HG02885 (cell line): ENCODE results near the gene PPP1R27.

Experiments used
- ATAC-seq: cut with Tn5 transposase; IDR thresholded peaks from one replicate; pipeline ENCODE4 v1.9.1; 2021; ENCODE audit warnings: mild to moderate bottlenecking; ENCODE audit not compliant: unreplicated experiment, poor library complexity

Gene PPP1R27

DNA sequence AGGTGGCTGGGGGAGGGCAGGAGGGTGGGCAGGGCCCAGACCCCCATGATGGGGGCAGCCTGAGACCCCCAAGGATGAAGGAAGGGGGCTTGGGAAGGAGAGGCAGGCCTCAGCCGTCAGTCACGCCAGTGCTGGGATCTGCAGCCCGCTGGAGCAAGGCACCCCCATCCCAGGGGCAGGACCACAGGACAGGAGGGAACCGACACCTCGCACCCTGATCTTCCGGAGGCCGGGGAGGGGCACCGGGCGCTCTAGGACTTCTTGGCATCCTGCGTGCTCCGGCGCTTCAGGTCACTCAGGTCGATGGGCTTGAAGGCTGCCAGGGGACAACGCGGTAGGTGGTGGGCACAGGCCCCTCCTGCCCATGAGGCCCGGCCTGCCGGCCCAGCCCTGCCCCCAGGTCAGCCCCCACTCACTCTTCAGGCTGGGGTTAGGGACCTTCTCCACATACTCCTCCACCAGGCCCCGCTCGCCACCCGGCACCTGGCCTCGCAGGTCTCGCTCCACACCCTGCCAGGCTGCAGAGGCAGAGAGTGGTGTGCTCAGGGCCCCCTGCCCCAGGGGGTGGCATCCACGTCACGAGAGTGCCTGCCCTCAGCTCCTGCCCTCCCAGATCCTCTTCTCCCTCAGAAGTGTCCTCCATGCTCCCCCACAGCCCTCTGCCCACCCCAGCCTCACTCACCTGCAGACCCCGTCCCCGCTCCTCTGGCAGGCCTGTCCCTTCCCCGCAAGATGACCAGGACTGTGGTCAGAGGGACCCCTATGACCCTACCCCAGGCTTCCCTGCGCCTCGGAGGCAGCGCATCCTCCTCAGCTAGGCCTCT is 11.6 kb downstream of the PPP1R27 start:
- ATAC-seq, result no peak

- no peak for ATAC-seq
Measured at GRCh38 chr17:81822312-81822637, 12.6 kb downstream of the PPP1R27 start.

- no peak for ATAC-seq
Measured at GRCh38 chr17:81821603-81822311, 13.1 kb downstream of the PPP1R27 start.

DNA sequence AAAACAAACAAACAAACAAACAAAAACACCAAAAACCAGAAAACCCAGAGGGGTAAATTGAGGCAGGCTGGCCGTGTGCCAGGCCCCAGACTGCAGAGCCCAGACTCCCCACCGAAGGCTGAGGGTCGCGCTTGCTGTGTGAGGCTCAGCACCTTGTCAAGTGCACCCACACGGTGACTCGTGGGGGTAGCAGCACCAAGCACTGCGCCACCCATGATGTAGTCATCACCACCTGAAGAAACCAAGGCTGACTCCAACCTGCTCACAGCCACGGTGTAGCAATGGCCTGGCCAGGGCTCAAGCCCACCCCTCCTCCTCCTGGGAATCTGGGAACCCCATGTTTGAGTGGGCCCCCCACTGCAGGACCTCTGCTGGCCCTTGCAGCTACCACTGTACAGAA is 13.7 kb downstream of the PPP1R27 start:
- no peak for ATAC-seq

DNA sequence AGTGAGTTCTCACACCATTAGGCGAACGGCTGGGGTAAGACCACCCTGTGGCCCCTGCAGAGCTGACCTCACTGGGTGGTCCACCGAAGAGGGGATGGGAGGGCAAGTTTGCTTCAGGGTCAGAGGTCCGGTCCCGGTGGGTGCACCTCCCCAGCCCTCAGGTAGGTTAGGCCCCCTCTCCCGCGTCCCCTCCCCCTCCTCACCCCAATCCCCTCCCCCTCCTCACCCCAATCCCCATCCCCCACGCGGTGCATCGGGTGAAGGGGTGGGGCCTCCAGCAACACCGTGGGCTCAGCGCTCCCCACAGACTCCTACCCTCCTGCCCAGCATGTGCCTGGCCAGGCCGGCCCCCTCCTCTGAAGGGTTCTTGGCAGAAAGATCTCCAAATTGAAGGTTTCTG is 15.1 kb downstream of the PPP1R27 start:
- ATAC-seq, result no peak

GRCh38 chr17:81817758-81818147 is 17.1 kb downstream of the PPP1R27 start:
- ATAC-seq, result no peak

- ATAC-seq, result no peak
Measured at GRCh38 chr17:81815646-81815986, 19.2 kb downstream of the PPP1R27 start.

DNA sequence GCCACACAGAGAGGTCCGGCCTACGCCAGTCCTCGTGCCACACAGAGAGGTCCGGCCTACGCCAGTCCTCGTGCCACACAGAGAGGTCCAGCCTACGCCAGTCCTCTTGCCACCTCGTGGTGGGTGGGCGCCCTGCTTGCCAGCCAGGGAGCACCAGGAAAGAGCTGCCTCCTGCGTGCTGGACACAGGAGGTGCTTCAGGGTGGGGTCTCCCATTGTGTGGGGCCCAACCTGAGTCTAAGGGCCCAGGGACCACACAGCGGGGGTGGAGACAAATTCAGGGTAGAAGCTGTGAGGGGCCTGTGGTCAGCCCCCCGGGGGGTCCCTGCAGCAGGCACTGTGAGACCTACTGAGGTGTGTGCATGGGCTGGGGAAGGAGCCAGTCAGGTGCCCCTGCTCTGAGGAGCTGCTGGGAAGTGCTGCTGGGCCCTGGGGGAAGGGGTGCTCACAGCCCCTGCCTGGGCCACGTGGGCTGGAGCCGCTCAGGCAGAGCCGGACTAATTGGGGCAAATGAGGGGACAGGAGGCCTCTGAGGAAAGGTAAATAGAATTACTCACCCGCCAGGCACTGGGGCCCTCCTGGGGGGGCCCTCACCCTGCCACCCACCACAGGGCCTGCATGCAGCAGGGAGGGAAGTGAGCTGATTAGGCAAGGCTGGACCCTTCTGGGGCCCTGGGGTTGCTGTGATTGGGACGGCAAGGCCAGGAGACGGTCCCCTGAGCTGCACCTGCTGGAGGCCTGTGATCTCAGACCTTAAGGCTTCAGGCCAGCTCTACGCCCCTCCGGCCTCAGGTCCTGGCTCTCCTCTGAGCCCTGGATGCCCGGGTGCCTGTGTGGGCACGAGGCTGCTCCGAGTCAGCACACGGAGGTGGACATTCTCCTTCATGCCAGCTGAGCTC is 19.9 kb downstream of the PPP1R27 start:
- ATAC-seq, result no peak

GRCh38 chr17:81813861-81814683 is 20.8 kb downstream of the PPP1R27 start:
- ATAC-seq, result no peak

GRCh38 chr17:81813371-81813684 is 21.5 kb downstream of the PPP1R27 start:
- ATAC-seq, result no peak

GRCh38 chr17:81812571-81813370 is 22.1 kb downstream of the PPP1R27 start:
- ATAC-seq, result no peak

DNA sequence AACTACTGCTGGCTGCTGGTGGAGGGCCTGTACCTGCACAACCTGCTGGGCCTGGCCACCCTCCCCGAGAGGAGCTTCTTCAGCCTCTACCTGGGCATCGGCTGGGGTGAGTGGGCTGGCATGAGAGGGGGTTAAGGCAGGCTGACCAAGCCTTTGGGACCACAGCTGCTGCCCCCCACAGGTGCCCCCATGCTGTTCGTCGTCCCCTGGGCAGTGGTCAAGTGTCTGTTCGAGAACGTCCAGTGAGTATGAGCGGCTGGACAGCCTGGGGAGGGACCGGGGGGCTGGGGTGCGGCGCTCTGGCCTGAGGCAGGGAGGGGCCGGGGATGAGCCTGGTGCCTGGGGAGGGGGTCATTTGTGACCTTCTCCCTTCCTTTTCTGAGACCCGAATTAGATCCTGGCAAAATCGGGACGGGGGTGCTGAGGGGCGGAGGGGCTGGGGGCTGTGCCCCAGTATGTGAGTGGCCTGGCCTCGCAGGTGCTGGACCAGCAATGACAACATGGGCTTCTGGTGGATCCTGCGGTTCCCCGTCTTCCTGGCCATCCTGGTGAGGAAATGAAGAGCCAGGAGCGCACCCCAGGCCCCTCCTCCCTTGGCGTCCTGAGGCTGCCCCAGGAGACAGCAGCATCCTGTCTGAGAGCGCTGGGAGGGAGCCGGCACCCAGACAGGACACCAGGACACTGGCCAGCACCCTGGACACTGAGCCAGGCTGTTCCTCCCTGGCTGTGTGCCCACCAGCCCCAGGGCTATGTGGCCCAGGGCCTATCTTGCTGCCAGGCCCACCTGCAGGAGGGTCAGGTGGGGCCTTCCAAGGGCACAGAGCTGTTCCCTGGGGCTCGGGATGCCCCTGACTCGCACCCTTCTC is 22.9 kb downstream of the PPP1R27 start:
- no peak for ATAC-seq

DNA sequence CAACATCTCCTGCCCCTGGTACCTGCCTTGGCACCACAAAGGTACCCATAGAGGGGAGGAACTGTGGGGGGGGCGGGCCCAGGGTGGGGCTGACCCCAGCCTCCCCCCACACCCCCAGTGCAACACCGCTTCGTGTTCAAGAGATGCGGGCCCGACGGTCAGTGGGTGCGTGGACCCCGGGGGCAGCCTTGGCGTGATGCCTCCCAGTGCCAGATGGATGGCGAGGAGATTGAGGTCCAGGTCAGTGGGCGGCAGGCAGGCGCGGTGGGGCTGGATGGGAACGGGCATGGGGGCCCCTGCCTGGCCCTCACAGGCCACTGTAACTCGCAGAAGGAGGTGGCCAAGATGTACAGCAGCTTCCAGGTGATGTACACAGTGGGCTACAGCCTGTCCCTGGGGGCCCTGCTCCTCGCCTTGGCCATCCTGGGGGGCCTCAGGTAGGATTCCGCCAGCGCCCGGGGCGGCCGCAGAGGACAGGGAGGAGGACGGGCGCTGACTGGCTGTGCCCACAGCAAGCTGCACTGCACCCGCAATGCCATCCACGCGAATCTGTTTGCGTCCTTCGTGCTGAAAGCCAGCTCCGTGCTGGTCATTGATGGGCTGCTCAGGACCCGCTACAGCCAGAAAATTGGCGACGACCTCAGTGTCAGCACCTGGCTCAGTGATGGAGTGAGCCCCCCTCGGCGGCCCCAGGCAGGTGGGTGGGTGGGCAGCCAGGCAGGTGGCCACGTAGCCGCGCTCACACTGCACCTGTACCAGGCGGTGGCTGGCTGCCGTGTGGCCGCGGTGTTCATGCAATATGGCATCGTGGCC is 23.8 kb downstream of the PPP1R27 start:
- ATAC-seq, result no peak

- no peak for ATAC-seq
Measured at GRCh38 chr17:81810476-81810875, 24.4 kb downstream of the PPP1R27 start.

- ATAC-seq, result no peak
Measured at GRCh38 chr17:81809556-81809998, 25.3 kb downstream of the PPP1R27 start.

DNA sequence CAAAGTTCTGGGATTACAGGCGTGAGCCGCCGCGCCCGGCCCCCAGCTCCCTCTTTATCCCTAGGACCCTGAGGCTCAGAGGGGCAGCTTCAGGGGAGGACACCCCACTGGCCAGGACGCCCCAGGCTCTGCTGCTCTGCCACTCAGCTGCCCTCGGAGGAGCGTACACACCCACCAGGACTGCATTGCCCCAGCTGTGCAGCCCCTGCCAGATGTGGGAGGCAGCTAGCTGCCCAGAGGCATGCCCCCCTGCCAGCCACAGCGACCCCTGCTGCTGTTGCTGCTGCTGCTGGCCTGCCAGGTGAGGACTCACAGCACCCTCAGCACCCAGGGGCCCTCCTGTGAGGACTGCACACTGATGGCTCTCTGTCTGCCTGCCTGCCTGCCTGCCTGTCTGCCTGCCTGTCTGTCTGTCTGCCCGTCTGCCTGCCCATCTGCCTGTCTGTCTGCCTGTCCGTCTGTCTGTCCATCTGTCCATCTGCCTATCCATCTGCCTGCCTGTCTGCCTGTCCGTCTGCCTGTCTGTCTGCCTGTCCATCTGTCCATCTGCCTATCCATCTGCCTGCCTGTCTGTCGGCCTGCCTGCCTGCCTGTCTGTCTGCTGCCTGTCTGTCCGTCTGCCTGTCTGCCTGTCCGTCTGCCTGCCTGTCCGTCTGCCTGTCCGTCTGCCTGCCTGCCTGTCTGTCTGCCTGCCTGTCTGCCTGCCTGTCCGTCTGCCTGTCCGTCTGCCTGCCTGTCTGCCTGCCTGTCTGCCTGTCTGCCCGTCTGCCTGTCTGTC is 25.9 kb downstream of the PPP1R27 start:
- no peak for ATAC-seq

DNA sequence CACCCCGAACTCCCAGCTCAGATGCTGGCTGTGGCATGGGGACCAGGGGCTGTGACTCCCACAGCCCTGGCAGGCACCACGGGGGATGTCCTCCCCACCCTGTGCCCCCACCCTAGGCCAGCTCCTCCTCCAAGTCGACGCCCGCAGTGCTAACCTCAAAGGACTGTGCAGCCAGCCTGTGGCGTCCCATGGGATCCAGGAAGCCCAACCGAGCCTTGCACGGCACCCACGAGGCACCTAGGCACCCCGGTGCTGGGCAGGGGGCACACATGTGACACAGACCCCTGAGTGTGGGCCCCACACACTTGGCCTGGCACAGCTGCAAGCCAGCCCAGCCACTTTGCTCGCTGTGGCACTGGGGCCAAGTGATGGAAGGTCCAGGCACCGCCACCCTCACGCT is 27.0 kb downstream of the PPP1R27 start:
- no peak for ATAC-seq
